Measurements from ENCODE around the gene NRG3.

Gene NRG3

GRCh38 chr10:82402906-82403401 is 528.0 kb downstream of the NRG3 start:
- DNase-seq = no peak

DNA sequence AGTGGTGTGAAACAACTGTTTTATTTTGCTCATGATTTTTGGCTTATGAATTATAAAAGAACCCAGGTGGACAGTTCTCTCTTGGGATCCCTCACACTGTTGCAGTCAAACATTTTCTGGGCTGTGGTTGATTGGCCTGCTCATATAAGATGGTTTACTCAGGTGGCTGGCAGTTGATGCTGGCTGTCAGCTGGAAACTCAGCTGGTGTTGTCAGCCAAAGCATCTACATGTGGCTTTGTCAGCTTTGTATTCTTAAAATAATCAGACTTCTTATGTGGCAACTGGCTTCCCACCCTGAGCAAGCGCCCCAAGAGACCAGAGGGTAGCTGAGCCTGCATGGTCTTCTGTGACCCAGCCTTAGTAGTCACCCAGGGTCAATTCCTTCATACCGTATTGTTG is 534.7 kb downstream of the NRG3 start:
- DNase-seq = no peak

- no peak for DNase-seq
These were observed 536.4 kb downstream of the NRG3 start for GRCh38 chr10:82411416-82411815.

GRCh38 chr10:82420001-82420400 is 545.0 kb downstream of the NRG3 start:
- DNase-seq = no peak

DNA sequence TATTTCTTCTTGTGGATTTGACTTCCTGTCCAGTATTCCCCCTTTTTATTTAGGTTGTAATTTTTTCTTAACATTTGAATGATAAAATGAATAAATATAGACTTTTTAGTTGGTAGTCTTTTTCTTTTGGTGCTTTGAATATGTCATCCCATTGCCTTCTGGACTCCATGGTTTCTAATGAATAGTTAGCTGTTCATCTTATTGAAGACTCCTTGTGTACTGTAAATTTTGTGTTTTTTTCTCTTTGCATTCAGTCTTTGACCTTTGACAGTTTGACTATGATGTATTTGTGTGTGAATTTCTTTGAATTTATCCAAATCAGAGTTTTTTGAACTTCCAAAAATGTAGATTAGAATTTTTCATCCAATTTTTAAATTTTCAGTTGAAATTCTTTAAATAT is 554.3 kb downstream of the NRG3 start:
- no peak for DNase-seq

DNA sequence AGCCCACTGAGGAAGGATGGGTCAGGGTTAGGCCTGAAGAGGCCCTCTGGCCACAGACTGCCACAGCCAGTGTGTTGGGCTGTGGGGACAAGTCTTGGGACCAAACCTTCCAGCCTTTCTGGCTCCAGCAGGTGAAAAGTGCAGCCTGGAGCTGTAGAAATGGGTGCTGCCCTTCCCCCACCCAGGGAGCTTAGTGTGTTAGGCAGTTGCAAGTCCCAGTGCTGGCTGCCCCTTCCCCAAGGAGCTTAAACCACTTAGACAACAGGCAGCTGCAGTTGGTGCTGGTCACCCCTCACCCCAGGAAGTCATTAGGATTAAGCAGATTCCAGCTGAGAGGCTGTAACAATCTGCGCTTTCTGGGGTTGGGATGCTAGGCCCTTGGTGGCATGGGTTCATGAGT is 563.3 kb downstream of the NRG3 start:
- no peak for DNase-seq

DNA sequence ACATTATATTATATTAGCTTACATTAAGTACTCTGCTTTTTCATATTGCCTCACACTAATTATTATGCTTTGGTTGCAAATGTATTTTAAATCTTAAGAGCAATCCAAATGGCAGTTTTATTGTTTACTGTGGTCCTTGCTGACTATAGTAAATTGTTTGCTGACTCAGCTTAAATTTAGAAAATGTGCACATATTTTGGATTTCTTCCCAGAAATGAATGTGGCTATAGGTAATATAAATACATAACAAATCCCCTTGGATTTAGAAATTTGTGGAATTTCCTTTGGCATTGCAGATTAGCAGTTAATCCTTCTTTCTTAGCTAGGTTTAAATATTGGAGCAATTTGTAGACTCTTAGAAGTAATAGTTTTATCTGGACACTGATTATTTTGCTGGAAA is 565.8 kb downstream of the NRG3 start:
- DNase-seq = no peak

GRCh38 chr10:82452046-82452445 is 577.1 kb downstream of the NRG3 start:
- no peak for DNase-seq

DNA sequence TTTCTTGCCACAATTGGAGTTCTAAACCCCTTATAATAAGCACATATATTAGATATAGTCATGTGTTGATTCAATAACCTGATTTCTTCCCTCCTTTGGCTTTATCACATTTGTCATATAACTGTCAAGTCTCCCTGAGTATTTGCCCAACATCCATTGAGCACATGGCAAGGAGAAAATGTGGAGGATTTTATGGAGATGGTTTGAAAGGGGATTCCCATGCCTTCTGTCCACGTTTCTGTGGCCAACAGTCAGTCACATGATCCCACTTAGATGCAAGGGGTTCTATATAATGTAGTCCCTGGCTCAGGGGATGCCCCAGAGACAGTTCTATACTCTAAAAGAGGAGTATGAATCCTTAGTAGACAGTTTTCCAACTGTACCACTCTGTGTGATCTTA is 577.7 kb downstream of the NRG3 start:
- DNase-seq = no peak

- DNase-seq = no peak
These were observed 578.8 kb downstream of the NRG3 start for GRCh38 chr10:82453678-82454293.

DNA sequence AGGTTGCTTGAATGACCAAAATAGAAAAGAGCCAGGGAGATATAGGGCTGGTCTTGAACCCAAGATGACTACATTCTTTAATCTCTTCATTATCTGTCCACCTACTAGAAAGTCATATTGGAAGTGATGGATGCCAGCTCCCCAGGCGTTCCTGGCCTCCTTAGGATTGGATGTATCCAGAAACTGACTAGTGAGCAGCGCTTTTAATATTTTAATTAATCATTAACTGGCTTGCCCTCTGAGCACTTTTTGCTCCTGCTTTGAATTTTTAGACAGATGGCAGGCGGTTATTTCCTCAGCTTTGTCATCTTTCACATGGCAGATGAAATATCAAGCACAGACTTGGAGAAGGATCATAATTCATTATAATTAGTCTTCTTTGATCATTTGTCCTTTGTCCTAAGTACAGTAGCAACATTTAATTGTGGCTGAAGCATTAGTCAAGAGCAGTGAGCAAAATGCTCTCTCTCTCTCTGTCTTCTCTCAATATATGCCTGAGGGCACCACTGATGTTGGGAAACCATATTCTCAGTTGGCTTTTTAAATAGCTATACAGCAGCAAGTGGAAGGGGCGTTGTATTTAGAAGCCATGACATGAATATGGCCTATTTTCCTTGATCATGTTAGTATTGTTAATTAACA is 588.0 kb downstream of the NRG3 start:
- no peak for DNase-seq

DNA sequence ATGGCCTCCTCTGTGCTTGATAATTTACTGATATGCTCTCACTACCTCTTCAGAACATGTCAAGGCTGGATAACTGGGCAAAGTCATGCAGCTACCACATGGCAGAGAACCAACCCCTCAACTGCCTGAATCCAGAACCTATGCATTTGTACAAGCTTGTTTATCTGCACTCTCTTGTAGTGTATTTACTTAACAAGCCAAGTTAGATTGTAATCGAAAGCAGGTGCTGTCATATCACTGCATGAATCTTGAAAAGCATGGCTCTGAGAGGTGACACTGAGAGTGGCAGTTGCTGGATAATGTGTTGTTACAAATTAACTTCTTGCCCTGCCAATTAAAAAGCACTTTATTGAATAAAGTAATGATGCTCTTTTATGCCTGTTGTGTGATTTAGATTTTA is 588.6 kb downstream of the NRG3 start:
- no peak for DNase-seq

DNA sequence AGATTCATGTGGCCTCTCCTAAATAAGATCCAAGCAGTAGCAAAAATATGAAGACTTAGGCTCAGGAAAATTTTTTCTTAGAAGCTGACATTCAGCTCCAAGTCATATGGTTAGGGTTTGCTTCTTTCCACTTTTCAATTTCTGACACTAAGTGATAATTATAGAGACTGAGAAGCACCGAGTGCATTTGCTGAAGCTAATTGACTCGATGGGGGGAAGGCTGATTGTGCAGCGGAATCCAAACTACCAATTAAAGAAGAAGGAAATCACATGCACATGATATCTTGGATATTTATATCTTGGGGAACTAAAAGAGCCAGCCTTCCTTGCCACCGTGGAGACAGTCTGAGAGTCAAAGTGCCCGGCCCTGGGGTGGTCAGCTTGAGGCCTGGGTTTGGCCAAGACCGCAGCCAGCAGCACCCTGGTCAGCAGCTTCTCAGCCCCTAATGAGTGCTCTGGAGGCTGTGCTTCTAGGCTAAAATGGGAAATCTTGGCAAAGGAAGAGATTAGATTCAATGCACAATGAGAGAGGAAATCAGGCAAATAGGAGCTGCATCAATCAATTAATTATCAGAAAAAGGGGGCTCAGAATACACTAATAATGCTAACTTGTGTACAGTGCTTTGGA is 589.3 kb downstream of the NRG3 start:
- no peak for DNase-seq

- no peak for DNase-seq
These were observed 590.0 kb downstream of the NRG3 start for GRCh38 chr10:82464966-82465365.

- DNase-seq = no peak
These were observed 593.5 kb downstream of the NRG3 start for GRCh38 chr10:82468453-82468852.

- DNase-seq = no peak
These were observed 597.7 kb downstream of the NRG3 start for GRCh38 chr10:82472406-82473335.

DNA sequence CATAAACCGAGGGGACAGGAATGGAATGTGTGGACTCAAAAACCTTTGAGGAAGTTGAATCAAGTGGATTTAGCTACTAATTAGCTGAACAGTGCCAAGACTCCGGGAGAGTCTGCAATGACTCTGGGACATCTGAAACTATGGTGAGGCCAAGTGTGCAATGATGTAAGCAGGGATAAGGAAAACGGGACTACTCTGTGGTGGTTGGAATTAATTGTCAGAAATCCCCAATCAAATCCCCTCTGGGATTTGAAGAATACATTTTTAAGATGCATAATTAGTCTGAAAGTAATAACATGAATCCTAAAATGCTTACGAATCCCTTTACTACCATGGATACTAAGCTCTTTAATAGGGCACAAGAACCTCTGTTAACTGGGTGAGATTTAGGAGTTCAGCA is 602.8 kb downstream of the NRG3 start:
- DNase-seq = no peak

DNA sequence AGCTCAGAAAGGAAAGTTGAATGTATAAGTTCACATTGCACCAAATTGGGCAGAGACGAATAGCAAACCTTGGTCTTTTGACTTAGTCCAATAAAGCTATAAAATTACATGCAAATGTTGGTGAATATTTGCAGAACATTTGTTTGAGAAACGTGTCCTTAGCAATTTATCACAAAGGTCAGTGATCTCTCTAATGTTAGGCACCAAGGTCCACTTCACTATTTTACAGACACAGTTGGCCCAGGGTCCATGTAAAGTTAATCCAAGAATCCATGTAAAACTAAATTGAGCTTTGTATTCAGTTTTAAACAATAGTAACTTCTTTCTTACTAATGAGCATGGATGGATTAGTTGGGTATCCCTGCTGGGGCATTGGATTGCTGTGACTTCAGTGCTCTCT is 617.7 kb downstream of the NRG3 start:
- DNase-seq = no peak

- no peak for DNase-seq
These were observed 621.1 kb downstream of the NRG3 start for GRCh38 chr10:82496114-82496513.

DNA sequence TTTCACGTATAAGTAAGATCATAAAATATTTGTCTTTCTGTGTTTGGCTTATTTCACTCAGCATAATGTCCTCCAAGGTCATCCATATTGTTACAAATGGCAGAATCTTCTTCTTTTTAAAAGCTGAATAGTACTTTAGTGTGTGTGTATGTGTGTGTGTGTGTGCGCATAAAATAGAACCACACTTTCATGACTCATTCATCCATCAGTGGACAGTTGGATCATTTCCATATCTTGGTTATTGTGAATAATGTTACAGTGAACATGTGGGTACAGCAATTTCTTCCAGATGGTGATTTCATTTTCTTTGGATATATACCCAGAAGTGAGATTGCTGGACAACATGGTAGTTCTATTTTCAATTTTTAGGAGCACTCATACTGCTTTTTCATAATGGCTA is 622.4 kb downstream of the NRG3 start:
- DNase-seq = no peak

DNA sequence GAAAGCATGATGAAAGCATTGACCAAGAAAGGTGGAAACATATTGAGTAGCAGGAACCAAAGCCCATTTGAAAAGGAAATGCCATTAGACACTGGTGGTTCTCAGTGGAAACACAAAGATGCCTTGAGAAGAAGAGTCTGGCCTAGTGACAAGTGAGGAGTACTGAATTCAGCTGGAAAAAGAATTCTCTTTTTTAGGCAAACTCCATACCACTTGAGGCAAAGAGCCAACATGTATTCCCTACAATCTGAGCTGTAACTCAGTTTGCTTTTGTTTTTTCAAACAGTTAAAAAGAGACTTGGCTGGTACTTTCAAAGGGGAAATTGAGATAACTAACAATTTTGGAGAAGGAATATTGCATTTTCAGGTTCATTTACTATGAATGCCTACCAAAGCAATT is 624.0 kb downstream of the NRG3 start:
- no peak for DNase-seq

DNA sequence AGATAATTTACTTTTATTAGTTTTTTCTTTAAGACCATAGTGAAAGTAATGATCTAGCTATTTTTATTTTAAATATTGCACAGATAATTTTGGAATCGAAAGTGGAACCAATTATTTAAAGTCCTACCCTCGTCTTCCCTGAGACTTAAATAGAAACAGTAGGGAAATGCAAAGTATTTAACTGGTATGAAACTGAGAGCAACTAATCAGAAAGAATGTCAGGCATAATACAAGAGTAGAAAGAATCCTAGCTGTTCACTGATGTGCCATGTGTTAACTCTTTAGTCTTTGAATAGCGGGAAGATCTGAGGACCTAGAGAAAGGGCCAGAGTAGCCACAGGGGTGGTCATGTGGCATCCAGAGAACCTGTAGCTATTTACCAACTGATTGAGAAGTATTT is 630.0 kb downstream of the NRG3 start:
- no peak for DNase-seq

- no peak for DNase-seq
These were observed 631.8 kb downstream of the NRG3 start for GRCh38 chr10:82506680-82507376.
